Spleen (tissue), 11 donors: ENCODE measurements around the gene APOL6. TPM values are rescaled to one million over a fixed set of nuclear protein-coding genes. Genes with fewer than 3 reads are reported as not detected.

ENCODE experiments used
- DNase-seq: peaks from one replicate; pipeline ENCODE4 v3.0.0-alpha.2; 2020
- H3K27ac ChIP-seq, 8 donors: fragments of 200-600 bp; sonication (generic) in 7 of 8; 1 replicate in 4 of 8; 2 replicates in 4 of 8; pipeline versions ENCODE4 v1.5.0 to v1.8.0; 2016 to 2021; ENCODE audit warnings: inconsistent platforms in 4 of 8, mild to moderate bottlenecking in 4 of 8, moderate library complexity in 1 of 8
- H3K27me3 ChIP-seq, 7 donors: fragments of 200-600 bp; sonication (generic) in 6 of 7; replicated peaks in 1 of 7; 1 replicate in 4 of 7; 2 replicates in 3 of 7; pipeline versions ENCODE4 v1.5.0 to v1.8.0; 2016 to 2021; ENCODE audit warnings: inconsistent platforms in 3 of 7, mild to moderate bottlenecking in 1 of 7
- H3K36me3 ChIP-seq, 6 donors: fragments of 200-600 bp; sonication (generic) in 5 of 6; 1 replicate in 4 of 6; 2 replicates in 2 of 6; pipeline versions ENCODE4 v1.5.0 to v1.8.0; 2016 to 2021; ENCODE audit warnings: inconsistent platforms in 2 of 6
- H3K4me1 ChIP-seq, 6 donors: fragments of 200-600 bp; sonication (generic) in 5 of 6; 1 replicate in 3 of 6; 2 replicates in 3 of 6; pipeline versions ENCODE4 v1.5.0 to v1.8.0; 2016 to 2021; ENCODE audit warnings: inconsistent platforms in 3 of 6
- H3K4me3 ChIP-seq, 8 donors: fragments of 200-600 bp; sonication (generic) in 7 of 8; 1 replicate in 4 of 8; 2 replicates in 4 of 8; pipeline versions ENCODE4 v1.5.0 to v1.8.0; 2016 to 2021; ENCODE audit warnings: inconsistent platforms in 4 of 8, mild to moderate bottlenecking in 4 of 8, moderate library complexity in 2 of 8
- H3K9me3 ChIP-seq, 8 donors: fragments of 200-600 bp; sonication (generic) in 7 of 8; 1 replicate in 4 of 8; 2 replicates in 4 of 8; pipeline versions ENCODE4 v1.5.0 to v1.8.0; 2016 to 2021; ENCODE audit warnings: inconsistent platforms in 4 of 8
- POLR2A ChIP-seq, 3 donors: fragments of 450-650 bp; IDR thresholded peaks; one replicate each; pipeline ENCODE4 v1.5.1; 2017; ENCODE audit warnings: antibody characterized with exemption in 3 of 3, mild to moderate bottlenecking in 1 of 3
- POLR2AphosphoS5 ChIP-seq, 3 donors: sonication (generic); formaldehyde crosslinking; IDR thresholded peaks; one replicate each; pipeline ENCODE4 v1.5.1; 2017; ENCODE audit warnings: antibody characterized with exemption in 3 of 3
- WGBS, 5 donors: extraction: QIAGEN DNeasy Blood & Tissue Kit in 3 of 5; methylation state at CpG; one replicate each; pipeline versions ENCODE4 v1.1.5 to v1.1.7; 2013 to 2018; 5-methylcytosine and 5-hydroxymethylcytosine counted together
- intact Hi-C: fragments of 100-400 bp; cut with DNase I; formaldehyde crosslinking; loops from one replicate; pipeline ENCODE4 v1.15.0; 2023; ENCODE audit warnings: low total_unique reads
- polyA plus RNA-seq, 3 donors: library from polyadenylated mRNA; stranded (reverse); fragments of 200-250 nt; gene quantifications; one replicate each; pipeline ENCODE4 v1.2.1, GENCODE V29; 2013
- total RNA-seq, 7 donors: library from RNA; depleted of rRNA in 3 of 7; stranded (reverse); fragments of >200 nt in 3 of 7; fragmentation: NEBNext Ultra II Directional in 4 of 7; extraction: Animal tissue kit (Norgen Biotek cat#: 25700) in 4 of 7; gene quantifications; one replicate each; pipeline versions ENCODE4 v1.1.0 to v1.2.1, GENCODE V29; 2016 to 2021
- TF ChIP-seq, protein P1 (sequence below), 11 experiments: fragments of 200-600 bp in 7 of 11; fragments of 450-650 bp in 4 of 11; sonication (generic) in 4 of 11; IDR thresholded peaks in 8 of 11; conservative IDR thresholded peaks in 3 of 11; 1 replicate in 7 of 11; 2 replicates in 4 of 11; pipeline versions ENCODE4 v1.4.0 to v1.8.0; 2016 to 2021; ENCODE audit warnings: antibody characterized with exemption in 11 of 11, inconsistent platforms in 4 of 11, mild to moderate bottlenecking in 1 of 11
- donor health status: healthy with polysubstance abuse.
- donor health status: DM: no; HTN: no; CAD: no; lungs with moderate emphysema.
- donor health status: DM: no; HTN: no; CAD: no.
- donor health status: Bipolar disorder and iron deficiency.
- donor health status: healthy.
- donor health status: DM: no; HTN: no; CAD: no.
- donor health status: DM: yes; HTN: yes; CAD: no.

The APOL6 gene
- total and polyA plus RNA-seq, 10 donors, result 4.4 to 48.1 (median 37.3) TPM

DNA sequence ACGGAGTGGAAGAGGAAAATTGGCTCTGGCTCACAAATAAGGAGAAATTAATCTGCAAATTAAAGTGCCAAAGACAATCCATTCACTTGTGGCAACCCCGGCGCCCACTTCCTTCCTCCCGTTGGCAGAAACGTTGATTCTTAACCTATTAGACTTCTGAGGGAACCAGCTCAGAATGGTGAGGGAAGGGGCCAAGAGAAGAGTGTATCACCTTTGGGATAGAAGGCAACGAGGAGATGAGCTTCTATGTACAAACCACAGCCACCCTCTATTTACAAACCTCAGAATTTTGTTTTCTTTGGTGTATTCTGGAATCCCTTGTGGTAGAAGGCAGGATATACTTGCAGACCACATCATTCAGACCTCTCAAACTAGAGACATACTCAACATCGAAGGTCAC lies 32.2 kb upstream of the APOL6 start:
- no peak overlapping the region for H3K27ac ChIP-seq
- intact Hi-C loops, result no loop called here
- H3K27me3 ChIP-seq, result peaks cover 0 to 10% (median 0%) of the 10 kb centered on the region in 7 donors
- no peak for TF ChIP-seq POLR2AphosphoS5 (IDR thresholded peaks at IDR 0.05)
- no peaks in the 10 kb centered on the region for H3K9me3 ChIP-seq
- no peak for DNase-seq
- peaks cover 0 to 12% (median 6%) of the 10 kb centered on the region in 6 donors for H3K4me1 ChIP-seq
- no peak overlapping the region for H3K4me3 ChIP-seq
- 22 to 36% (median 22%) methylated on average over 7 of the region's 7 CpGs for WGBS, 5 donors
- H3K36me3 ChIP-seq, result no peaks in the 10 kb centered on the region

- TF ChIP-seq, protein P1, sequence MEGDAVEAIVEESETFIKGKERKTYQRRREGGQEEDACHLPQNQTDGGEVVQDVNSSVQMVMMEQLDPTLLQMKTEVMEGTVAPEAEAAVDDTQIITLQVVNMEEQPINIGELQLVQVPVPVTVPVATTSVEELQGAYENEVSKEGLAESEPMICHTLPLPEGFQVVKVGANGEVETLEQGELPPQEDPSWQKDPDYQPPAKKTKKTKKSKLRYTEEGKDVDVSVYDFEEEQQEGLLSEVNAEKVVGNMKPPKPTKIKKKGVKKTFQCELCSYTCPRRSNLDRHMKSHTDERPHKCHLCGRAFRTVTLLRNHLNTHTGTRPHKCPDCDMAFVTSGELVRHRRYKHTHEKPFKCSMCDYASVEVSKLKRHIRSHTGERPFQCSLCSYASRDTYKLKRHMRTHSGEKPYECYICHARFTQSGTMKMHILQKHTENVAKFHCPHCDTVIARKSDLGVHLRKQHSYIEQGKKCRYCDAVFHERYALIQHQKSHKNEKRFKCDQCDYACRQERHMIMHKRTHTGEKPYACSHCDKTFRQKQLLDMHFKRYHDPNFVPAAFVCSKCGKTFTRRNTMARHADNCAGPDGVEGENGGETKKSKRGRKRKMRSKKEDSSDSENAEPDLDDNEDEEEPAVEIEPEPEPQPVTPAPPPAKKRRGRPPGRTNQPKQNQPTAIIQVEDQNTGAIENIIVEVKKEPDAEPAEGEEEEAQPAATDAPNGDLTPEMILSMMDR (IDR thresholded peaks at IDR 0.05 in 8 of 11, conservative IDR thresholded peaks at IDR 0.05 in 3 of 11), result no peak
- Histone ChIP-seq H3K9me3 (no peaks in the 10 kb centered on the region), H3K27ac (no peak within 1 kb of the TSS), H3K36me3 (no peaks in the 10 kb centered on the region), H3K4me1 (peaks cover 0 to under 1% (median 0%) of the 10 kb centered on the region in 6 donors), H3K27me3 (peaks cover 0 to 4% (median 0%) of the 10 kb centered on the region in 7 donors), H3K4me3 (no peak within 1 kb of the TSS)
- DNase-seq, result no peak
- intact Hi-C loops, result no loop called here
- 76 to 85% (median 78%) methylated on average over 16 of the region's 16 CpGs for WGBS, 5 donors
These were observed 31.0 kb upstream of the APOL6 start, which contains the start of gene MB for GRCh38 chr22:35617137-35617755. MB (minus strand) TSS chr22:35617329; CDS start chr22:35617257, 72 bp downstream.

- no peak for TF ChIP-seq POLR2AphosphoS5 (IDR thresholded peaks at IDR 0.05)
- Histone ChIP-seq H3K27me3 (peaks cover 0 to 4% (median 0%) of the 10 kb centered on the region in 7 donors), H3K4me3 (no peak overlapping the region), H3K27ac (no peak overlapping the region), H3K9me3 (no peaks in the 10 kb centered on the region), H3K36me3 (no peaks in the 10 kb centered on the region), H3K4me1 (peaks cover 0 to 13% (median 4%) of the 10 kb centered on the region in 6 donors)
- whole genome bisulfite sequencing, 5 donors, result 90 to 97% (median 92%) methylated on average over 1 of the region's 1 CpG
- intact Hi-C loops, result no loop called here
- DNase-seq, result no peak
These were observed 29.6 kb upstream of the APOL6 start for GRCh38 chr22:35618427-35619223.

DNA sequence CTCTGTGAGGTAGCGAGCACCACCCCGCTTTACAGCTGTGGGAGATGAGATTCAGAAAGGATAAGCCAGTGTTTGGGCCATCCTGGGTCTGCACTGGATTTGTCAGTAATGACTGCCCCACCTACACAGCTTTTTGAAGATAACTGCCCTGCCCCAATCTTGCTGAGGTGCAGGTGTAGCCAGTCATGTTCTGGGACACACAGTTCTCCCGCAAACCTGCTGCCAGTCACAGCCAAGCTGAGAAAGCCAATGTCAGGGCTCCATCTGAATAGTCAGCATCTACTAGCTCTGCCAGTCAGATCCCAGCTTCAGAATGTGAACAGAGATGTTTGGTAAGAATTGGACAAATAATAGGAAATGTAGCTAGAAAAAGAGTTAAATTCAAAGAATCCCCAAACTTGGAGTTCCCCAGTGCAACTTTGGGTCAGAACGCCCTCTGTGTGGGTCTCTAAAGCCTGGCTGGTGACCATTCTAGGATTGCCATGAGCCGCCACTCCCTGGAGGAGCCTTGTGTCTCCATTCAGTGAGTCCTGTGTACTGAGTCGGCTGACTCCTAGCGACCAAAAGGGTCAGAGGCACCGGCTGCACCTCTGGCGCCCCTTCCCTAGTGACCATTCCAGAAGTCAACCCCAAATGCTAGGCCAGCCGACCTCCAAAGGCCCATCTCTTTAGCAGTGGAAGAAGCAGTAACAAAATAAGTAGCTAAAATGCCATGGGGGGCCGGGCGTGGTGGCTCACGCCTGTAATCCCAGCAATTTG lies 28.7 kb upstream of the APOL6 start:
- peaks cover 0 to 14% (median 4%) of the 10 kb centered on the region in 6 donors for H3K4me1 ChIP-seq
- intact Hi-C loops, result loop anchor here (10.0 kb wide), 3 partner anchors 225 to 505 kb away; no protein-coding TSS in a partner anchor

More for the DNA sequence above, 28.7 kb upstream of the APOL6 start:
- DNase-seq, result no peak
- TF ChIP-seq, protein P1 (IDR thresholded peaks at IDR 0.05 in 8 of 11, conservative IDR thresholded peaks at IDR 0.05 in 3 of 11), result no peak
- TF ChIP-seq POLR2A (IDR thresholded peaks at IDR 0.05) (no peak), POLR2AphosphoS5 (IDR thresholded peaks at IDR 0.05) (no peak)
- Histone ChIP-seq H3K9me3 (no peaks in the 10 kb centered on the region), H3K36me3 (no peaks in the 10 kb centered on the region), H3K4me3 (no peak overlapping the region), H3K27me3 (peaks cover 0 to 13% (median 0%) of the 10 kb centered on the region in 7 donors), H3K27ac (no peak overlapping the region)
- 82 to 95% (median 92%) methylated on average over 13 of the region's 13 CpGs for WGBS, 5 donors
